ENCODE data around the gene LRP8. TPM values are rescaled to one million over a fixed set of nuclear protein-coding genes. Genes with fewer than 3 reads are reported as not detected.

The LRP8 gene
- total RNA-seq, 1 experiment from 2014 or later: 21.4 TPM

- peak overlapping the region; percentile 68 for H3K4me3 ChIP-seq
- peak overlapping the region; percentile 75 for H3K27ac ChIP-seq
- no peaks in the 10 kb centered on the region for H3K27me3 ChIP-seq
- no peaks in the 10 kb centered on the region for H3K9me3 ChIP-seq (replicated peaks)
- no peaks in the 10 kb centered on the region for H3K36me3 ChIP-seq
- no peaks in the 10 kb centered on the region for H3K4me1 ChIP-seq
- DNase-seq: peak in 1 of 2 experiments; percentile 29
Observed at GRCh38 chr1:53325326-53326087, 2.4 kb downstream of the LRP8 start.

DNA sequence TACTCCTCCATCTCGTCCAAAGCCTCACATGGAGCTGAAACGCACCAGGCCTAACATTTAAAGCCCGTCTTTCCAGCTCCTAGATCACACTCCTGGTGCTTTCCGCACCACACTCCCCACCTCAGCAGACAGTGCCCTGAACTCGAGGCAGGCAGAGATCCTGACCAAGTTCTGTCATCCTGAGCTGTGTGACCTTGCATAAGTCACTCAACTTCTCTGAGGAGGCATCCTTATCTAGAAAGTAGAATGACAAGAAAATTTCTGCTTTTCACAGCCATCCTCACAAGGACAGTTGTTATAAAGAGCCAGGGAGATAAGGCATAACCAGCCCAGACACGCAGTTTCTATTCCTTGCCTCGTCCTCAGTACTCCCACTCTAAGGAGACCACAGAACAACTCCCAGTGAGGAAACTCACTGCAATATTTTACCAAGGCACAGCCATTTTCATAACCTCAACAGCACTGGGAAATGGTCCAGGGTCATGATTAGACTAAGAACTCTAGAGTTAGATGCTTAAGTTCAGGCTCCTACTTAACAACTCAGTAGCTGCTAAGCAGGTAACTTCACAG is 3.1 kb downstream of the LRP8 start:
- DNase-seq: no peak

GRCh38 chr1:53324321-53324720 is 3.5 kb downstream of the LRP8 start:
- DNase-seq: no peak
- H3K4me3 ChIP-seq: no peak overlapping the region
- no peaks in the 10 kb centered on the region for H3K4me1 ChIP-seq
- no peak overlapping the region for H3K27ac ChIP-seq
- H3K9me3 ChIP-seq (replicated peaks): no peaks in the 10 kb centered on the region
- H3K36me3 ChIP-seq: no peaks in the 10 kb centered on the region
- H3K27me3 ChIP-seq: no peaks in the 10 kb centered on the region

More for the DNA sequence above, 3.1 kb downstream of the LRP8 start:
- H3K27ac ChIP-seq: no peak overlapping the region
- H3K9me3 ChIP-seq (replicated peaks): no peaks in the 10 kb centered on the region
- H3K4me1 ChIP-seq: no peaks in the 10 kb centered on the region
- H3K27me3 ChIP-seq: no peaks in the 10 kb centered on the region
- no peaks in the 10 kb centered on the region for H3K36me3 ChIP-seq
- no peak overlapping the region for H3K4me3 ChIP-seq

DNA sequence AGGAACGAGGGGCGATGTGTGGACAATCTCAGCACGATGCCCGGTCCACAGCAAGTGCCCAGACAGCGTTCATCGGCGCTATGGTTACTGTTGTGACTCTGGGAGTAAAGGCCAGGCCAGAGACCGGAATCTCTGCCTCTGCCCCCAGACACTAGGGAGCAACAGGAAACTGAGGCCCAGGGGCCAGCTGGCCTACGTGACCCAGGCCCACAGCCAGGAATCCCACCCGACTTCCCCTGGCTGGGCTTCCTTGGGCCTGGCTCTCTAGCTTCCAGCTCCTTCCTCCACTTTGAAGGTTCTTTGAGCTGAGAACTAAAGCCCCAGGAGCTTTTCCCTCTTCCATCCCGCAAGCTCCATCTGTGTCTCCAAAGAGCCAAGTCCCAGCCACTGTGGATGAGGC is 4.6 kb downstream of the LRP8 start:
- no peak overlapping the region for H3K4me3 ChIP-seq
- H3K27me3 ChIP-seq: no peaks in the 10 kb centered on the region
- H3K27ac ChIP-seq: no peak overlapping the region
- H3K4me1 ChIP-seq: no peaks in the 10 kb centered on the region
- no peaks in the 10 kb centered on the region for H3K9me3 ChIP-seq (replicated peaks)
- no peak for DNase-seq
- no peaks in the 10 kb centered on the region for H3K36me3 ChIP-seq

DNA sequence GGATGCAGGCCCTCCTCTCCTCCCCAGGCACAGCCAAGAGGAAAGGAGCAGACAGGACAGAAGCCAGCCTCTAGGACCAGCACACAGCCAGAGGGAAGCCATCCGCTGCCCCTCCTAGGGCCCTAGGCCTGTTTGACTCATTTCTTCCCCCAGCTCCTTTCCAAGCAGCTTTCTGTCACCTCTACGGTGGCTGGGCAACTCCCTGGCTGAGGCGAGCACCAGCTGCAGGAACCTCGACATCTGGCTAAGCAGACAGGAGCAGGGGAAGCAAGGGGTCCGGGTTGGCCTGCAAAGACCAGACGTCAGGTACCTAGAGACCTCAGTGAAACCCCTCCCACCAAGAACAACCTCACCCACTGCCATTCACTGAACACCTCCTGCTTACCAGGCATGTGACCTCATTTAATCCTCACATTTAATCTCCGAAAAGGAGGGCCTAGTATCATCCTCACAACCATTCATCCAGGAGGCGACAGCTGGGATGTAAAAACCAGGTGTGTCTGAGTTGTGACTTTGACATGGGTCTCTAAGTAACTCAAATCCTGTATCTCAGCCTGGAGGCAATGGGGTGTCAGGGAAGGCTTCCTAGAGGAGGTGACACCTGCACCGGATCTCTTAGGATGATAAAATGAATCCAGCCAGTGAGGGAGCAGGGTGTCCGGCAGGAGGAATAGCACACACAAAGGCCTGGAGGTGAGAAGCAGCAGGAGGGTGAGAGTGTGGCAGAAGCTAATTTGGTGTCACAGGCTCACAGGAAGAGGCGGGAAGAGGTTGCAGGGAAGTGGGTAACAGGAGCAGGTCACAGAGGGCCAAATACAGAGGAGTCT is 5.9 kb downstream of the LRP8 start:
- Histone ChIP-seq H3K36me3 (no peaks in the 10 kb centered on the region), H3K27ac (no peak overlapping the region), H3K27me3 (no peaks in the 10 kb centered on the region), H3K4me3 (no peak overlapping the region), H3K4me1 (peaks cover 4% of the 10 kb centered on the region; the same call in 1 of the 2 replicates), H3K9me3 (replicated peaks) (no peaks in the 10 kb centered on the region)
- DNase-seq: no peak

DNA sequence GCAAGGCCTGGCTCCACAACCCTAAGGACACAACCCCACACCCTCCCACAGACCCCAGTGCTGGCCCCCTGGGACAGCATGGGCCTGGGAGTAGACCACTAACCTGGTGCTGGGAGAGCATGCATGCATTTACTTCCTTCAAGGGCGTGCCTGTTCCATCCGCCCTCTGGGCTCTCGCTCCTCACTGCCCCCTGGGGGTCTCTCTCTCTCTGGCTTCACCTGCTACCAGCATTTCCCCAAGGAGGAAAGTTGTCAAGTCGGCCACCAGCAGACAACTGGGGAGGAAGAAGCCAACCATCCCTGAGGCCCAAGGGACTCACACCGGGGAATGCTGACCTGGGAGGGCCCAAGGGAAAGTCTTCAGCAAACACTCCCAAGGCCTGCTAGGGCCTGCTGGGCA is 6.5 kb downstream of the LRP8 start:
- peaks cover 9% of the 10 kb centered on the region; the same call in 1 of the 2 replicates for H3K4me1 ChIP-seq
- H3K4me3 ChIP-seq: no peak overlapping the region
- DNase-seq: peak in 1 of 2 experiments; percentile 26
- no peaks in the 10 kb centered on the region for H3K36me3 ChIP-seq
- H3K27me3 ChIP-seq: no peaks in the 10 kb centered on the region
- no peaks in the 10 kb centered on the region for H3K9me3 ChIP-seq (replicated peaks)
- no peak overlapping the region for H3K27ac ChIP-seq

GRCh38 chr1:53320646-53321045 is 7.2 kb downstream of the LRP8 start:
- peaks cover 14% of the 10 kb centered on the region; the same call in 1 of the 2 replicates for H3K4me1 ChIP-seq

DNA sequence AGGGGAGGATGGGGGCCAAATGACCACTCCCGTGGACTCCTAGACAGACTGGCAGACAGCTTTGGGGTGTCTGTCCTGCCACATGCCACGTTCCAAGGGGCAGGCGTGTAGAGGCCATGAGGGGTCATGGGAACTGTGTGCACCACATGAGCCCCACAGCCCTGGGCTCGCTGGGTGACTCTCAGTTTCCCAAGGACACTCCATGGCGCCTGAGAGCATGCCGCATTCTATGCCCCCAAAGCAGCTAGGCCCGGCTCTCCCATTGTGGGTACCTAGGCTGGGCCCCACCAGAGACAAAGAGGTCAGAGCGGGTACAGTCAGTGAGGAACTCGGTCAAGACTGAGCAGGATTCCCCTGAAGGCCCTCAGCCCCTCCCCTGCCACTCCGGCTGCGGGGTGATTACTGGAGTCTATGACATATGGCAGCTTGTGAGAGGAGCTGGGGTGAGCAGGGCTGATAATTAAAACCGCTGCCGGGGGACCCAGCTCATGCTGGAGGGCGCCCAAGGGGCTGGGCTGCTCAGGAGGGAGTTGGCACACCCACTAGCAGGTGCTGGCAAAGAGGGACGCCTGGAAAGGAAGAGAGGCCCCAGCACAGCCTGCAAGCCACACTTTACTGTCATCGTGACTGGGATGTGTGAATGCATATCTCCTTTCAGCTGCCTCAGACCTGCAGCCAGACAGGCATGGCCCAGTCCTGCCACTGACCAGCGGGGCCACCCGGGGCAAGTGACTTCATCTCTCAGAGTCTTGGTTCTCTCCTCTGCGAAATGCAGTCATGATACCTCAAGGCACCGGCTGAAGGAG is 8.4 kb downstream of the LRP8 start:
- Histone ChIP-seq H3K9me3 (replicated peaks) (no peaks in the 10 kb centered on the region), H3K36me3 (no peaks in the 10 kb centered on the region), H3K4me3 (no peak overlapping the region), H3K27me3 (no peaks in the 10 kb centered on the region), H3K4me1 (peaks cover 14% of the 10 kb centered on the region; the same call in 1 of the 2 replicates), H3K27ac (no peak overlapping the region)
- no peak for DNase-seq

More at GRCh38 chr1:53320646-53321045, 7.2 kb downstream of the LRP8 start:
- Histone ChIP-seq H3K4me3 (no peak overlapping the region), H3K36me3 (no peaks in the 10 kb centered on the region), H3K27ac (no peak overlapping the region), H3K27me3 (no peaks in the 10 kb centered on the region), H3K9me3 (replicated peaks) (no peaks in the 10 kb centered on the region)
- DNase-seq: no peak

GRCh38 chr1:53317646-53318539 is 10.0 kb downstream of the LRP8 start:
- H3K27ac ChIP-seq: no peak overlapping the region
- peaks cover 14% of the 10 kb centered on the region; the same call in 1 of the 2 replicates for H3K4me1 ChIP-seq
- DNase-seq: no peak
- H3K27me3 ChIP-seq: no peaks in the 10 kb centered on the region
- no peaks in the 10 kb centered on the region for H3K36me3 ChIP-seq
- H3K4me3 ChIP-seq: no peak overlapping the region
- H3K9me3 ChIP-seq (replicated peaks): no peaks in the 10 kb centered on the region

- peak; percentile 36 to 56 for DNase-seq
- Histone ChIP-seq H3K27ac (no peak overlapping the region; the same call in 1 of the 2 replicates), H3K27me3 (no peaks in the 10 kb centered on the region), H3K9me3 (replicated peaks) (no peaks in the 10 kb centered on the region), H3K4me1 (peaks cover 14% of the 10 kb centered on the region; the same call in 1 of the 2 replicates), H3K4me3 (no peak overlapping the region), H3K36me3 (no peaks in the 10 kb centered on the region)
Observed at GRCh38 chr1:53316766-53317581, 10.9 kb downstream of the LRP8 start.

- Histone ChIP-seq H3K27me3 (no peaks in the 10 kb centered on the region), H3K36me3 (no peaks in the 10 kb centered on the region), H3K9me3 (replicated peaks) (no peaks in the 10 kb centered on the region), H3K4me1 (peaks cover 14% of the 10 kb centered on the region; the same call in 1 of the 2 replicates), H3K4me3 (no peak overlapping the region), H3K27ac (no peak overlapping the region; the same call in 1 of the 2 replicates)
- no peak for DNase-seq
Observed at GRCh38 chr1:53316424-53316765, 11.5 kb downstream of the LRP8 start.

- DNase-seq: peak in 1 of 2 experiments; percentile 45
- H3K27ac ChIP-seq: no peak overlapping the region
Observed at GRCh38 chr1:53315456-53316423, 12.1 kb downstream of the LRP8 start.

More at GRCh38 chr1:53315456-53316423, 12.1 kb downstream of the LRP8 start:
- peaks cover 14% of the 10 kb centered on the region; the same call in 1 of the 2 replicates for H3K4me1 ChIP-seq
- H3K9me3 ChIP-seq (replicated peaks): no peaks in the 10 kb centered on the region
- H3K27me3 ChIP-seq: no peaks in the 10 kb centered on the region
- no peak overlapping the region for H3K4me3 ChIP-seq
- no peaks in the 10 kb centered on the region for H3K36me3 ChIP-seq
